Ascending aorta (tissue), 2 donors: Measurements from ENCODE around the gene CCDC182. TPM values are rescaled to one million over a fixed set of nuclear protein-coding genes. Genes with fewer than 3 reads are reported as not detected.

Experiments
- DNase-seq, 2 donors: peaks; one replicate each; pipeline ENCODE4 v3.0.0-alpha.2; 2019; ENCODE audit warnings: low spot score in 2 of 2
- H3K27ac ChIP-seq, 2 donors: fragments of 200-600 bp; sonication (generic); one replicate each; pipeline ENCODE4 v1.5.1; 2016 to 2017; ENCODE audit warnings: mild to moderate bottlenecking in 1 of 2
- H3K27me3 ChIP-seq: fragments of 200-600 bp; sonication (generic); one replicate; pipeline ENCODE4 v1.5.1; 2017
- H3K36me3 ChIP-seq, 2 donors: fragments of 200-600 bp; sonication (generic); one replicate each; pipeline ENCODE4 v1.5.1; 2016
- H3K4me1 ChIP-seq, 2 donors: fragments of 200-600 bp; sonication (generic); one replicate each; pipeline ENCODE4 v1.5.1; 2016 to 2017; ENCODE audit warnings: mild to moderate bottlenecking in 1 of 2
- H3K4me3 ChIP-seq, 2 donors: fragments of 200-600 bp; sonication (generic); one replicate each; pipeline ENCODE4 v1.5.1; 2016 to 2017; ENCODE audit warnings: mild to moderate bottlenecking in 1 of 2
- H3K9me3 ChIP-seq, 2 donors: fragments of 200-600 bp; sonication (generic); one replicate each; pipeline ENCODE4 v1.5.1; 2016
- intact Hi-C: fragments of 100-400 bp; cut with DNase I; formaldehyde crosslinking; loops from one replicate; pipeline ENCODE4 v1.15.1; 2023
- total RNA-seq: library from RNA; depleted of rRNA; stranded (reverse); fragments of >200 nt; gene quantifications from one replicate; pipeline ENCODE4 v1.1.0, GENCODE V29; 2016
- TF ChIP-seq, protein P1 (sequence below), 3 experiments: fragments of 200-600 bp in 2 of 3; fragments of 450-650 bp in 1 of 3; sonication (generic) in 2 of 3; IDR thresholded peaks; one replicate each; pipeline ENCODE4 v1.5.1; 2016 to 2019; ENCODE audit warnings: antibody characterized with exemption in 3 of 3, mild to moderate bottlenecking in 1 of 3, moderate library complexity in 1 of 3

Gene CCDC182
- total RNA-seq, 1 donor from 2014 or later: not detected

DNA sequence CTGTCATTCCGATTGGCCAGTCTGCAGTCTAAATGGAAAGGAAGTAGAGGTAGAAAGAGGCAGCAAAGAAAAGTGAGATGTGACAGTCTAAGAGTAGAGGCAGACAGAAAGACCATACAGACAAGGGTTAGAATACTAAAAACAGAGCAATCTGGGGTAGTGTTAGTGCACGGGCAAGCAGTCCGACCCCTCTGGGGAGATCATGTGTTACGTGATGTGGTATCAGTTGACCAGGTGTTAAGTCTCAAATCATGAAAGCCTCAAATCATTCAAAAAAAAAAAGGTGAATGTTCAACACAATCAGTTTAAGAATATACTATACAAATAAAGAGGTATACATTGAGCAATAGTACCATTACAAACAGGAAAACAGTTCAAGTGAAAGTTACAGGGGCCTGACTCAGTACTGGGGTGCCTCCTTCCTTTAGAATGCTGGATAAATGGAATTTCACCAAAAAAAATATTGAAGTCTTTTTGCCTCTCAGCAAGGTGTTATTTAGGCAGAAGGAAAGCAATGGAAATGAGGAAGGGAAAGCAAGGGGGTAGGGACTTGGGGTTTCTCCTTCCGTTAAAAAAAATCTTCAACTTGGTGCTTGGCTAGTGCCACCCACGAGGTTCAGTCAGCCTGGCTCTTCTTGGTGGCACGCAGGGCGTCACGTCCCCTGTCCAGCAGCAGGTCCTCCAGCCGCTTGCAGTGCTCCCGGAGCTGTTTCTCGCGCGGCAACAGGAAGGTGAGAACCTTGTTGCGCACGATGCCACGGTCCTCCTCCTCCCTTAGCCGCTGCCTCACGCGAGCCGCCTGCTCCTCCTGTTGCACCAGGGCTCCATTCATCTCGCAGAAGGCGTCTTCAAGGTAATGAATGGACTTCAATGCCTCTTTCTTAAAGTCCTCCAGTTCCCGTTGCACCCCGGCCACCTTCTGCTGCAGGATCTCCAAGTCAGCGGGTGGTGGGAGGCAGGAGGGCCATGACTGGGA, 616 bp downstream of the CCDC182 start:
- Histone ChIP-seq H3K4me1 (no peaks in the 10 kb centered on the region), H3K9me3 (no peaks in the 10 kb centered on the region), H3K4me3 (no peak overlapping the region), H3K27me3 (no peaks in the 10 kb centered on the region), H3K36me3 (no peaks in the 10 kb centered on the region), H3K27ac (no peak overlapping the region)
- intact Hi-C loops: no loop called here
- DNase-seq: no peak
- TF ChIP-seq, protein P1, sequence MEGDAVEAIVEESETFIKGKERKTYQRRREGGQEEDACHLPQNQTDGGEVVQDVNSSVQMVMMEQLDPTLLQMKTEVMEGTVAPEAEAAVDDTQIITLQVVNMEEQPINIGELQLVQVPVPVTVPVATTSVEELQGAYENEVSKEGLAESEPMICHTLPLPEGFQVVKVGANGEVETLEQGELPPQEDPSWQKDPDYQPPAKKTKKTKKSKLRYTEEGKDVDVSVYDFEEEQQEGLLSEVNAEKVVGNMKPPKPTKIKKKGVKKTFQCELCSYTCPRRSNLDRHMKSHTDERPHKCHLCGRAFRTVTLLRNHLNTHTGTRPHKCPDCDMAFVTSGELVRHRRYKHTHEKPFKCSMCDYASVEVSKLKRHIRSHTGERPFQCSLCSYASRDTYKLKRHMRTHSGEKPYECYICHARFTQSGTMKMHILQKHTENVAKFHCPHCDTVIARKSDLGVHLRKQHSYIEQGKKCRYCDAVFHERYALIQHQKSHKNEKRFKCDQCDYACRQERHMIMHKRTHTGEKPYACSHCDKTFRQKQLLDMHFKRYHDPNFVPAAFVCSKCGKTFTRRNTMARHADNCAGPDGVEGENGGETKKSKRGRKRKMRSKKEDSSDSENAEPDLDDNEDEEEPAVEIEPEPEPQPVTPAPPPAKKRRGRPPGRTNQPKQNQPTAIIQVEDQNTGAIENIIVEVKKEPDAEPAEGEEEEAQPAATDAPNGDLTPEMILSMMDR (IDR thresholded peaks at IDR 0.05): no peak

DNA sequence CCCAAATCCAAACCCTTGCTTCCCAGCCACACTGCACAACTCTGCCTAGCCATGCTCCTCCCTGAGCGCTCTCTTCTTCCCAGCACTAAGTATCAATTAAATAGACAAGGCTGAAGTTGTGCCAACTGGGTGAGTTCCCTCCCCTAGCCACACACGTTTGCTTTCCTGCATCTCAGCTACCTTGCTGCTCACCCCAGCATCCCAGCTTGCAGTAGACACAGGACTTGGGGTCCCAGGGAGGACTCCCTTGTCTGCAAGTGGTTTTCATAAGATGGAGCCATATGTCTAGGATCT, 4.9 kb downstream of the CCDC182 start:
- Histone ChIP-seq H3K4me1 (no peaks in the 10 kb centered on the region), H3K27ac (no peak overlapping the region), H3K4me3 (no peak overlapping the region), H3K9me3 (no peaks in the 10 kb centered on the region), H3K27me3 (no peaks in the 10 kb centered on the region), H3K36me3 (no peaks in the 10 kb centered on the region)
- TF ChIP-seq, protein P1 (IDR thresholded peaks at IDR 0.05): no peak
- intact Hi-C loops: no loop called here
- DNase-seq: no peak

DNA sequence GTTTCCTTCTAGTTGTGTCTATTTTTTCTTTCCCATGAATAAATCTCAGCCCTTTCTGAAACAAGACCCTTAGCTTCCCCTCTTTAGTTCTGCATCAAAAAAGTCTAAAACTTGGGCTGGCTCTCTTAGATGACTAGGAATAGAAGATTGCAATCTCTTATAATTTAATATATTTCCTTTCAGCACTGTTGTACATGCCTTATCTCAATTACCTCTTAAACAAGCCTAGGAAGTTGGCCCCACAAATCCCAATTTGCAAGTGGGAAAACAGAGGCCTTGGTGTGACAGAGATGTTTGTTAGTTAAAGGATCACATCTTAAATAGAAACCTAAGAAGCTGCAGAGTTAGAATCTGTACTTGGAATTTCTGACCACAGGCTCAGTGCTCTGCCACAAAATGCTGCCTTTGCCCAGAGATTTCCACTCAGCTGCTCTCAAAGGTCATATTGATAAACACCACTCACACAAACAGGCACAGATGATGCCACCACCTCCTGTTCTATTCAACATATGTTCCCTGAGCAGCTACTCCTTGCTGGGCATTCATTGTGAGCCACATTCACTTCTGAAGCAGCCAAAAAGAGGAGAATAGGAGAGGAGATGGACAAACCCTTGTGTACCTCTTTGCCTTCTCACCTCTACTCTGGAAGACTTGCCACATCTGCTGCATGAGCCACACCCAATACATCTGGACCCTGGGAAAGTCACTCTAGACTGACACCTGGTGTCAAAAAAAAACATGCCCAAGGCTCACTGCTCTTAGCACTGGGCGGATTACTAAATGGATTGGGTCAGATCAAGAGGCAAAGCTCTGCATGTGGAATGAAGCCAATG, 5.5 kb downstream of the CCDC182 start:
- H3K9me3 ChIP-seq: no peaks in the 10 kb centered on the region
- H3K27ac ChIP-seq: no peak overlapping the region
- no peaks in the 10 kb centered on the region for H3K4me1 ChIP-seq
- H3K27me3 ChIP-seq: no peaks in the 10 kb centered on the region
- intact Hi-C loops: no loop called here
- no peaks in the 10 kb centered on the region for H3K36me3 ChIP-seq
- no peak overlapping the region for H3K4me3 ChIP-seq
- TF ChIP-seq, protein P1 (IDR thresholded peaks at IDR 0.05): no peak
- no peak for DNase-seq

DNA sequence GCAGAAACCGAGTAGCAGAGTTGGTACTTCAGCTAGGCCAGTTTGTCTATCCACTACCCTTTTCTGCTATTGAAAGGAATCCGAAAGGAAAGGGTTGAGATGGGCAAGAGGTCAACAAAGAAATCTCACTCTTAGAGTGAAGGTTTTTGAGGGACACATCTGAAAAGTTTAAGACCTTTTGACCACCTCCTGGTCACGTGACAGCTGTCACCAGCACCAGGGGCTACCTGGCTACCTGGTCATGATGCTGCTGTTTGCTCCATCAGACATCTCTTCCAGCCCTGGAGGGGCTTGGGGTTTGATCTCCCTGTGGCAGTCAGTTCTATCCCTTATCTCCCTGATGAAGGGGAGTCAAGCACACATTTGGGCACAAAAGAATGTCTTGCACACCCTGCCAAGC, 7.6 kb downstream of the CCDC182 start:
- TF ChIP-seq, protein P1 (IDR thresholded peaks at IDR 0.05): no peak
- no peaks in the 10 kb centered on the region for H3K36me3 ChIP-seq
- no peaks in the 10 kb centered on the region for H3K9me3 ChIP-seq
- DNase-seq: no peak
- intact Hi-C loops: no loop called here
- no peaks in the 10 kb centered on the region for H3K27me3 ChIP-seq
- no peak overlapping the region for H3K4me3 ChIP-seq
- no peaks in the 10 kb centered on the region for H3K4me1 ChIP-seq
- H3K27ac ChIP-seq: no peak overlapping the region

DNA sequence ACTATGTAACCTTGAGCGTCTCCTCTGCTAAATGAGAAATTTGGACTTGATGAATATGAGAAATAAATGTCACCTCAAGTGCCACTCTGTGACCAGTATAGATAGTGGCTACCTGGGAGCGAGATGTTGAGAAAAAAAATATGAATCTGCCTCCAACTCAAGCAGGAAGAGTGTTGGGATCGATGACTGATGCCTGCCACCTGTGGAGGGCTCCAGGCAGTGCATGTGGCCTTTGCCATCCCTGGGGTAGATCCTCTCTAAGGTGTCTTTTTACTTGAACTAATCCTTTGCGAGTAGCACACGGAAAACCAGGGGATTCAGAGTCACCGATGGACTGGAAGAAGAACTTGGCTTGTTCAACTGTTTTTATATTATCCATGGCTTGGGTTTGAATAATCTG, 9.4 kb downstream of the CCDC182 start:
- Histone ChIP-seq H3K27ac (no peak overlapping the region), H3K4me1 (no peaks in the 10 kb centered on the region), H3K27me3 (no peaks in the 10 kb centered on the region), H3K4me3 (no peak overlapping the region), H3K9me3 (no peaks in the 10 kb centered on the region), H3K36me3 (no peaks in the 10 kb centered on the region)
- intact Hi-C loops: no loop called here
- TF ChIP-seq, protein P1 (IDR thresholded peaks at IDR 0.05): no peak
- no peak for DNase-seq
